Ramos (cell line): Measurements from ENCODE around the gene PHKB.
"Not testable (repeated sequence)": the region's sequence is repeated elsewhere in the genome, so short reads cannot be mapped to it uniquely, and the experiment has no call there.

ENCODE experiments used
- in situ Hi-C: fragments of 300-500 bp; cut with MboI; formaldehyde crosslinking; loops from one replicate; pipeline ENCODE4 v1.14.3; 2022; ENCODE audit warnings: low sequenced_read_pairs; ENCODE audit not compliant: unreplicated experiment

Gene PHKB

DNA sequence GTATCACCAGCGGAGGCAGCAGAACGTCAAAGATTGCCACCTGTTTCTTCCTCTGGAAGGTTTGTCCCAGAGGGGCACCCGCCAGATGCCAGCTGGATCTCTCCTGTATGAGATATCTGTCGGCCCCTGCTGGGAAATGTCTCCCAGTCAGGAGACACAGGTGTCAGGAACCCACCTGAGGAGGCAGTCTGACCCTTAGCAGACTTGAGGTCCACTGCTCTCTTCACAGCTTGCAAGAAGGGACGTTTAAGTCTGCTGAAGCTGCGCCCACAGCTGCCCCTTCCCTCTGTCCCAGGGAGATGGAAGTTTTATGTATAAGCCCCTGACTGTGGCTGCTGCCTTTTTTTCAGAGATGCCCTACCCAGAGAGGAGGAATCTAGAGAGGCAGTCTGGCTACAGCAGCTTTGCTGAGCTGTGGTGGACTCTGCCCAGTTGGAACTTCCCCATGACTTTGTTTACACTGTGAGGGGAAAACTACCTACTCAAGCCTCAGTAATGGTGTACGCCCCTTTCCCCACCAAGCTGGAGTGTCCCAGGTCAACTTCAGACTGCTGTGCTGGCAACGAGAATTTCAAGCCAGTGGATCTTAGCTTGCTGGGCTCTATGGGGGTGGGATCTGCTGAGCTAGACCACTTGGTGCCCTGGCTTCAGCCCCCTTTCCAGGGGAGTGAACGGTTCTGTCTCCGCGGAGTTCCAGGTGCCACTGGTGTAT is 92.9 kb downstream of the PHKB start:
- in situ Hi-C loops: no loop called here

GRCh38 chr16:47554587-47554986 is 93.5 kb downstream of the PHKB start:
- in situ Hi-C loops: not testable (repeated sequence)

- in situ Hi-C loops: no loop called here
These were observed 100.2 kb downstream of the PHKB start for GRCh38 chr16:47561286-47561685.

GRCh38 chr16:47562366-47562765 is 101.2 kb downstream of the PHKB start:
- in situ Hi-C loops: no loop called here

GRCh38 chr16:47565454-47565853 is 104.3 kb downstream of the PHKB start:
- in situ Hi-C loops: no loop called here

- in situ Hi-C loops: no loop called here
These were observed 106.2 kb downstream of the PHKB start for GRCh38 chr16:47567321-47567720.

DNA sequence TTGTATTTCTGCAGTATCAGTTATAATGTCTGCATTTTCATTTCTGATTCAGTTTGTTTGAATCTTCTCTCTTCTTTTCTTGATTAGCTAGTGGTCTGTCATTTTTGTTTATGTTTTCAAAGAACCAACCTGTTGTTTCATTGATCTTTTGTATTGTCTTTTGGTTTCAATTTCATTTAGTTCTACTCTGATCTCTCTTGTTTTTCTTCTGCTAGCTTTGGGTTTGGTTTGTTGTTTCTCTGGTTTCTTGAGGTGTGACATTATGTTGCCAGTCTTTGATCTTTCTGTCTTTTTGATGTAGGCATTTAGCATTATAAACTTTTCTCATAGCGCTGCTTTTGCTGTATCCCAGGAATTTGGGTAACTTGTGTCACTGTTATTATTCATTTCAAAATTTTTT is 107.2 kb downstream of the PHKB start:
- in situ Hi-C loops: no loop called here

- in situ Hi-C loops: no loop called here
These were observed 109.9 kb downstream of the PHKB start for GRCh38 chr16:47571049-47571448.

DNA sequence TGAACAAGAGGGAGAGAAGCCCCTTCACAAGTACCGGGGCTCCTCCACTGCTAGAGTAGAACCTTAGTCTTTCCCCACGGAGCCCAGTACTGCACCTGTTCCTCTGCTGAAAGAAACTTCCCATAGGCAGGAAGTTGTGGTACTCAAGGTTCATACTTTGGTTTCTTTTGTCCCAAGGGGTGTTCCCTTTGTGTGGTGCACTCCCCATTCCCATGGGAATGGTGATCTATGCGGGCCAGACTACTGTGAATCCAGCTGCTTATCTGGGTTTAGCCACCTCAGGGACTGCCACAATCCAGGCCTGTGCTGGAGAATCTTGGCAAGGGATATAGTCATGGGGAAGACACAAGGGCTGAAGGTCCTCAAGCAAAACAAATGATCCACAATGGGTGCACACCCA is 110.6 kb downstream of the PHKB start:
- in situ Hi-C loops: no loop called here

- in situ Hi-C loops: no loop called here
These were observed 113.2 kb downstream of the PHKB start for GRCh38 chr16:47574091-47575054.

GRCh38 chr16:47577029-47577428 is 115.9 kb downstream of the PHKB start:
- in situ Hi-C loops: no loop called here

DNA sequence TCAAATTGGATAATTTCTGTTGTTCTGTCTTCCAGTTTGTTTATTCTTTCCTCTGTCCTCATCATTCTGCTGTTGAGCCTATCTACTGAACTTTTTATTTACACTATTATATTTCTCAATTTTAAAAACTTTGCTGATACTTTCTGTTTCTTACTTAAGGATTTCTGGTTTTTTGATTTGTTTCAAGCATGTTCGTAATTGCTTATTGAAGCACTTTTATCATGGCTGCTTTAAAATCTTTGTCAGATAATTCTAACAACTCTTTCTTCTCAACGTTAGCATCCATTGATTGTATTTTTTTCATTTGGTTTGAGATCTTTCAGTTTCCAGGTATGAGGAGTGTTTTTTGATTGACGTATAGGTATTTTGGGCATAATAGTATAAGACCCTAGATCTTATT is 116.9 kb downstream of the PHKB start:
- in situ Hi-C loops: no loop called here

DNA sequence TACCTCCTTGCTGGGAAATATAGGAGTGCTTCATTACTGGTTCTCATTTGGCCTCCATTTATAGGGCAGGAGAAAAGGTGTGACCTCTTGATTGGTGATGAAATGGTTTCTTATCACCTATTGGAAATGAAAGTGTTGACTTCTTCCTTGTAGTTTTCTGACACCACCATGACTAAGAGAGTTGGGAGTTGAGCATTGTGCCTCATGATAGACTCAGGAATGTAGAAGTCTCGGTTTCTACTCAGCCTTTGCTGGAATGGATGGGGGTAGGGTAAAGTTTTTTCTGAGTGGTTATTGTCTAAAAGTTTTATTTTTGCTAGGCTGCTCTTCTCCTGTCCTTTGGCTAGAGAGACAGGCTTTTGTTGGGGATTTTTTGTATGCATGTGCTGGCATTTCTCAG is 117.4 kb downstream of the PHKB start:
- in situ Hi-C loops: no loop called here

DNA sequence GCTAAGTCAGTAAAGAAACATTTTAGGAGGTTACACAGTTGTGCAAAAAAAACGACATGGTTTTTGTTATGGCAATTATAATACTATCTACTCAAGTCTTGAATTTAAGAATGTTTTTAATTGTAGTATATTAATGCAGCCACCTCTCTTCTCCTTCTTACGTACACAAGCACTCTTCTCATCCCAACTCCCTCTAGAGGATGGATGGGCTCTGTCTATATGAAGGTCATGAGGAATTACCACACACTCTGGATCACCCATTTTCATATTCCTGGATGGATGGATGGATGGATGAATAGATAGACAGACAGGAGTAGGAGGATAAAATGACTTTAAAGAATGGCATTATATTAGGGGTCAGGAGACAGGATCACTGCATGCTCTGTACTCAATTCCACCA is 120.0 kb downstream of the PHKB start:
- in situ Hi-C loops: no loop called here

DNA sequence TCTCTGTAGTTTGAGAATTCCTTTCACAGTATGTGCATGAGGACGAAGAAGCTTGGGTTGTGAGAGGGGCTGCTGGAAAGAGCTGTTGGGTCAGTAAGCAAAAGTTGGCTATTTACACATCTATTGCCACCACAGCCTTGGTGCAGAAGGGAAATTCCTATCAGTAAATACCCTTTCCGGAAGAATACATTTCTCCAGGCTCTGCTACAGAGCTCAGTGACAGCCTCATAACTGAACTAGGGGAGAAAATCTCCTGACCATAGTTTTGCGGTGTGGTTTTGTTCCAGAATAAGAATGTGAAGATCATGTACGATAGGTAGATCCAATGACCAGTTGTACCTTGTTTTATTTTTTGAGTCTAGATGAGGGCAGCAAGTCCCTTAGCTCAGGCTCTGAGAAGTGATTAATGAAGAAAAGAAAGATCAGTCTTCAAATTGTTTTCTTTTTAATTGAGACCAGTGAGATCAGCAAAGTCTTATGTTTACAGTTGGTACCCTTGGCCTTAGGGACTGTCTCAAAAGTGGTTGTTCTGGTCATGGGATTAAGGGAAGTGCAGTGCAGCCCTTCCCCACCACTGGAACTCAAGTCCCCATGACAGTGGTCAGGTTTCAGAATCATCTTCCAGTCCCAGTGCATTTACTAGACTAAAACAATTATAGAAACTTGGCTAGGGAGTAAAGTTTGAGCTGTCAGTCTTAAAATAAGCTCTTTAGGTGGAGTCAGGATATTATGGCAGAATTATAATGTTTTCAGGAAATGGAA is 123.5 kb downstream of the PHKB start:
- in situ Hi-C loops: no loop called here

DNA sequence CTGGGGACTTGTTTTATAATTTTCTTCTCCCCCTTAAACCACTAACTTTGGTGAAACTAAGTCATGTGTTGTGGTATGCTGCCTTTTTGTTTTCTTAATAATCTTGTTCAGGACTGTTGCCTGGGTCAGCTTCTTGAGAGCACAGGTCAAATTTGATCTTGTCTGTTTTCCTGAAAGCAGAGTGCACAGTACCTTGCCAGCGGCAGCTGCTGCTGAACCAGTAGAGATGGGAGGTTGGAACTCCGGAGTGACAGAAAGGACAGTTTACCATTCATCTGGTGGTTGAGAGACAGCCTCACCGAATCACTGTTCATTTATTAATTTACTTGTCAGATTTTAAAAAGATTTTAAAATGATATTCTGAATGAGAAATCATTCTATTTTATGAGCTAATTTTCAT is 125.0 kb downstream of the PHKB start:
- in situ Hi-C loops: no loop called here

DNA sequence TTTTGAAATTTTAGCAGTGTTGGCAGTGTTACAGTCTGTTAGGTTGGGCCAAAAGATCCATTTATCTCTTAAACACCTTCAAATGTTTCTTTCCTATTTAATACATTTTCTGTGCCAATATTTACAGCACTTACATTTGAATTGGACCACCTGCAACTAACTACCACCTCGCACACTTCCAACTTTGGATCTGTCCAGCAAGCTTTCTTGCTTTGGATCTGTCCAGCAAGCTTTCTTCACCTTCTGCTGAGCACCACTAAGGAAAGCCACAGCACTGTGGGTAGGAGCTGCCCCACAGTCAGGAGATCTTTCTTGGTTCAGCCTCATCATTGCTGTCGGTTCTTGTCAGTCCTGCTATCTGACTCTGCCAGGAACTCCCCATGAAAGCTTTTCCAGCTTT is 129.3 kb downstream of the PHKB start:
- in situ Hi-C loops: no loop called here

GRCh38 chr16:47592232-47592631 is 131.1 kb downstream of the PHKB start:
- in situ Hi-C loops: no loop called here

DNA sequence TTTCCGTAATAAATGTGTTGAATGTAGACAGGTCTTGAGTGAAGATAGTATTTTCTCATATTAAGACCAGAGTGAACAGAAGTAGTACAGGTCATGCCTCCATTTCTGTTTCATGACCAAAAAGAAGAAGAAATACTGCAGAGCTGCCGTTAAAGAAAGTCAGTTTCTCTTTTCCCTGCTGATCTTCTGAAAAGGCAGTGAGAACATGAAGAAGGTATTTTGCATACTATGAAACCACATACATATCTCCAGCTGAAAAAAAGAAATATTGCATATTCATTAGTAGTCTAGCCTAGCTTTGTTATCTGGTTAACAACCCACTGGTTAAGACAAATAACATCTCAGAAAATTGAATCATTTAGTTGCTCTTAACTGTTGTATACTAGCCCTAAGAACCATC is 138.4 kb downstream of the PHKB start:
- in situ Hi-C loops: no loop called here

DNA sequence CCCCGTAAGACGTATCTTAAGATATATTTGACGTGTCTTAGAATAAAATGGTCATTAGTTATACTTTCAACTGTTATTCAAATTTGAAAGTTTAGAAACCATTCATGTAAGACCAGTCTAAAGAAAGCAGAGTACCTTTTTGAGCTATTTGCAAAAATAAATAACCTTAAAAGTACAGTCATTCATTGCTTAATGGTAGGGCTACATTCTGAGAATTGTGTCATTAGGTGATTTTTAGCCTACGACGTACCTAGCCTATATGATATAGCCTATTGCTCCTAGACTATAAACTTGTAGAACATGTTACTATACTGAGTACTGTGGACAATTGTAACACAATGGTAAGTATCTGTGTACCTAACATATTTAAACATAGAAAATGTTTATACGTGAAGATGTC is 139.2 kb downstream of the PHKB start:
- in situ Hi-C loops: no loop called here

DNA sequence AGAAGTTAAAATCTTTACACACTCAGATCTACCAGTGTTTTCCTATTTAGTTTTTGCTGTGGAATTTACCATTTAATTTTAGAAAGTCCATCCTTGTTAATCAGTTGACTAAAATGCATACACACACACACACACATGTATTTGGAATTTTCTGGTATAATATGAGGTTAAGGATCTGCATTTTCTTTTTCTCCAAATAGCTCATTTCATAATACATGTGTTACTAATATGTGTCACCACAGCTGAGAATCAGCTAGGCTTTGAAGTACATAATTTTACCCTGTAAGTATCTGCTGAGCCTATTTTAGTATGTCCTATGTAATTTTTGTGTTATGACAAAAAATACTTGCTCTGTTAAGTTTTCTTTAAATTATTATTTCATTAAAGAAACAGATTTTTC is 143.2 kb downstream of the PHKB start:
- in situ Hi-C loops: no loop called here
